ENCODE data around the gene FAM124A.

FAM124A gene

GRCh38 chr13:51303063-51303552, 80.9 kb downstream of the FAM124A start:
- no peak overlapping the region for H3K27ac ChIP-seq
- POLR2A ChIA-PET (ENCODE audit: low non-redundant PET): no interaction called here
- DNase-seq (ENCODE audit: low spot score): no peak
- TF ChIP-seq, protein P1, sequence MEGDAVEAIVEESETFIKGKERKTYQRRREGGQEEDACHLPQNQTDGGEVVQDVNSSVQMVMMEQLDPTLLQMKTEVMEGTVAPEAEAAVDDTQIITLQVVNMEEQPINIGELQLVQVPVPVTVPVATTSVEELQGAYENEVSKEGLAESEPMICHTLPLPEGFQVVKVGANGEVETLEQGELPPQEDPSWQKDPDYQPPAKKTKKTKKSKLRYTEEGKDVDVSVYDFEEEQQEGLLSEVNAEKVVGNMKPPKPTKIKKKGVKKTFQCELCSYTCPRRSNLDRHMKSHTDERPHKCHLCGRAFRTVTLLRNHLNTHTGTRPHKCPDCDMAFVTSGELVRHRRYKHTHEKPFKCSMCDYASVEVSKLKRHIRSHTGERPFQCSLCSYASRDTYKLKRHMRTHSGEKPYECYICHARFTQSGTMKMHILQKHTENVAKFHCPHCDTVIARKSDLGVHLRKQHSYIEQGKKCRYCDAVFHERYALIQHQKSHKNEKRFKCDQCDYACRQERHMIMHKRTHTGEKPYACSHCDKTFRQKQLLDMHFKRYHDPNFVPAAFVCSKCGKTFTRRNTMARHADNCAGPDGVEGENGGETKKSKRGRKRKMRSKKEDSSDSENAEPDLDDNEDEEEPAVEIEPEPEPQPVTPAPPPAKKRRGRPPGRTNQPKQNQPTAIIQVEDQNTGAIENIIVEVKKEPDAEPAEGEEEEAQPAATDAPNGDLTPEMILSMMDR (conservative IDR thresholded peaks at IDR 0.05; ENCODE audit: low read depth): no peak
- CTCF ChIA-PET: interaction anchor here (1.1 kb wide), 1 partner anchor 17 kb away, joined by 5 read pairs; no protein-coding TSS in a partner anchor

DNA sequence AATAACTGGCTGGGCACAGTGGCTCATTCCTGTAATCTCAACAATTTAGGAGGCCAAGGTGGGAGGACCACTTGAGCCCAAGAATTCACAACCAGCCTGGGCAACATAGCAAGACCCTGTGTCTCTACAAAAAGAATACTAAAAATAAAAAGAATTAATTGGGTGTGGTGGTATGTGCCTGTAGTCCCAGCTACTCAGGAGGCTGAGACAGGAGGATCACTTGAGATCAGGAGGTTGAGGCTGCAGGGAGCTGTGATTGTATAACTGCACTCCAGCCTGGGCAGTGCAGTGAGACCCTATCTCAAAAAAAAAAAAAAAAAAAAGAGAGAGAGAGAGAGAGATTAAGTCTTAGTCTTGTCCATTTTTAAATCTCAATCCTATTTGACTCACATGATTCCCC, 81.7 kb downstream of the FAM124A start:
- ChIA-PET POLR2A (ENCODE audit: low non-redundant PET) (no interaction called here), CTCF (interaction anchor here (1.1 kb wide), 1 partner anchor 17 kb away, joined by 5 read pairs; no protein-coding TSS in a partner anchor)
- no peak overlapping the region for H3K27ac ChIP-seq
- TF ChIP-seq, protein P1 (conservative IDR thresholded peaks at IDR 0.05; ENCODE audit: low read depth): no peak
- no peak for DNase-seq (ENCODE audit: low spot score)

DNA sequence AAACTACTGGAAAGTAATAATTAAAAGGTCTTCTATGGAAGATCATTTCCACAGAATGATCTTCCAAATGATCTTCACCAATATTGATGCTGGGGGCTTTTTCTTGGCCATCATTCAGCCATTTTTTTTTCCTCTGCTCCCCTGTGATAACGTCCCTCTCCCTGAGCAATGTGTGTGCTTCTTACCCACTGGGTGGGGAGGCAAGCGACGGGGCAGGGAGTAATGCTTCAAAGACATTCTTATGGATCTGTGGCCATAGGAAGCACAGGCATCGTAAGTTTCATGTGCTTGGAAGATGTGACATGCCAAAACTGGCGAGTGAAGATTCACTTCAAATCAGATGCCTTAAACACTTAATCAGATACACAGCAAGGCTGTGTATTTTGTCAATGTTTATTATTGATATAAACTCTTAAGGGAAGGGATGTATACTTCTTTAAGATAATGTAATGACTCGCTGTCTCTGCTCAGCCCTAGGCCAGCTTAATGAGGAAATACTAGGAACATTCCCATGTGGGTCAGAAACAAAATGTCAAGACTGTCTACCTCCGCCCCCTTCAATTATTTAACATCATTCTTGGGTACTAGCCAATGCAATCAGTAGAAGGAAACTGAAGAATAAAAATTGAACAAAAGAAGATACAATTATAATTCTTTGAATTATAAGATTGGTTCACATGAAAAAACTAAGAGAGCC, 83.2 kb downstream of the FAM124A start:
- no peak for DNase-seq (ENCODE audit: low spot score)
- ChIA-PET POLR2A (ENCODE audit: low non-redundant PET) (no interaction called here), CTCF (interaction anchor here (0.7 to 0.8 kb wide), 2 partner anchors 11 to 1895 kb away, joined by 3 to 4 read pairs; no protein-coding TSS in a partner anchor)
- H3K27ac ChIP-seq: no peak overlapping the region
- TF ChIP-seq, protein P1 (conservative IDR thresholded peaks at IDR 0.05; ENCODE audit: low read depth): no peak

DNA sequence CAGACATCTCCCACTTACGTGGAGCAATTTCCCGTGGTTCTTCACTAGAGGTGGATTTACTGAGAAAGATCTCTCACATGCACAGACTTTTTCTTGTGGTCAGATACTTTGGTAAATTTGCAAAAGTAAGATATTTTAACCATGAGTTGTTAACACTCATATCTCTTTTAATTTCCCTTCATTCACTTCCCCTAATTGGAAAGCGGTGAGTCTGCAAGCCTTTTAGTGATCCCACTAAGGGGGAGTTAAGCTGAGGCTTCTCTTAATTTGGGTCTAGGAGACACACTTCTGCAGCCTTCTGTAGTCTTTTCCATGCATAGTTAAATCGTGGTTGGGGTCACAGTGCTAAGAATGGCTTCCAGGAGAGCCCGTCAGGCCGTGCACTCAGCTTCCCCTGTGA, 86.6 kb downstream of the FAM124A start:
- H3K27ac ChIP-seq: no peak overlapping the region
- ChIA-PET CTCF (no interaction called here), POLR2A (ENCODE audit: low non-redundant PET) (no interaction called here)
- DNase-seq (ENCODE audit: low spot score): no peak
- TF ChIP-seq, protein P1 (conservative IDR thresholded peaks at IDR 0.05; ENCODE audit: low read depth): no peak

GRCh38 chr13:51311231-51311630, 89.0 kb downstream of the FAM124A start:
- no peak overlapping the region for H3K27ac ChIP-seq
- DNase-seq (ENCODE audit: low spot score): no peak
- CTCF ChIA-PET: no interaction called here
- POLR2A ChIA-PET (ENCODE audit: low non-redundant PET): no interaction called here
- TF ChIP-seq, protein P1 (conservative IDR thresholded peaks at IDR 0.05; ENCODE audit: low read depth): no peak

- no peak overlapping the region for H3K27ac ChIP-seq
- CTCF ChIA-PET: interaction anchor here (0.7 kb wide), 1 partner anchor 17 kb away, joined by 3 read pairs; no protein-coding TSS in a partner anchor
- TF ChIP-seq, protein P1 (conservative IDR thresholded peaks at IDR 0.05; ENCODE audit: low read depth): no peak
- DNase-seq (ENCODE audit: low spot score): no peak
- POLR2A ChIA-PET (ENCODE audit: low non-redundant PET): no interaction called here
These were observed 89.8 kb downstream of the FAM124A start for GRCh38 chr13:51311957-51312520.

All from RWPE1 (cell line).